ENCODE data around the gene VWA5A.
A peak's percentile ranks its signal among the peaks of the same experiment; 100 is the strongest.
"Not testable (repeated sequence)": the region's sequence is repeated elsewhere in the genome, so short reads cannot be mapped to it uniquely, and the experiment has no call there.

VWA5A gene

DNA sequence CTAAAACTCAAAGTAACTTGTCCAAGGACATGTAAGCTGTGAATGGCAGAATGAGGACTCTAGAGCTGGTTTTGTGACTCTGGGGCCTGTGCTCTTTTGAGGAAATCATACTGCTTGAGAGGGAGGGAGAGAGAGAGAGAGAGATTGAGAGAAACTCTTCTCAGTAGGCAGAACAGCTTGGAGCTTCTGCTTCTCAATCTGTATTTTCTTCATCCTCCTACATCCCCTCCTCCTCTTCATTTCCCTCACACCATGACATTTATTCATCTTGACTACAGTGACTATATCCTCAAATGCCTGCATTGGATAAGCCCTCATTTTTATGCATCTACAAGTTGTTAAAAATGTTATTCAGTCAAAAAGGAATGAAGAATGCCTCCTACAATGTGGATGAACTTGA, 44.2 kb downstream of the VWA5A start:
- Histone ChIP-seq H2AFZ (ENCODE audit: low read depth, low read length) (no peak overlapping the region), H3K36me3 (ENCODE audit: insufficient read depth, low read length) (no peaks in the 10 kb centered on the region), H3K27me3 (ENCODE audit: insufficient read depth, low read length) (no peaks in the 10 kb centered on the region), H3K9me3 (ENCODE audit: low read length) (no peaks in the 10 kb centered on the region), H3K4me1 (ENCODE audit: insufficient read depth, low read length) (no peaks in the 10 kb centered on the region), H3K4me3 (ENCODE audit: low read length) (no peak overlapping the region)

GRCh38 chr11:124160986-124161385, 45.7 kb downstream of the VWA5A start:
- Histone ChIP-seq H3K9me3 (ENCODE audit: low read length) (no peaks in the 10 kb centered on the region), H2AFZ (ENCODE audit: low read depth, low read length) (no peak overlapping the region), H3K27me3 (ENCODE audit: insufficient read depth, low read length) (no peaks in the 10 kb centered on the region), H3K36me3 (ENCODE audit: insufficient read depth, low read length) (no peaks in the 10 kb centered on the region), H3K4me3 (ENCODE audit: low read length) (no peak overlapping the region), H3K4me1 (ENCODE audit: insufficient read depth, low read length) (no peaks in the 10 kb centered on the region)

DNA sequence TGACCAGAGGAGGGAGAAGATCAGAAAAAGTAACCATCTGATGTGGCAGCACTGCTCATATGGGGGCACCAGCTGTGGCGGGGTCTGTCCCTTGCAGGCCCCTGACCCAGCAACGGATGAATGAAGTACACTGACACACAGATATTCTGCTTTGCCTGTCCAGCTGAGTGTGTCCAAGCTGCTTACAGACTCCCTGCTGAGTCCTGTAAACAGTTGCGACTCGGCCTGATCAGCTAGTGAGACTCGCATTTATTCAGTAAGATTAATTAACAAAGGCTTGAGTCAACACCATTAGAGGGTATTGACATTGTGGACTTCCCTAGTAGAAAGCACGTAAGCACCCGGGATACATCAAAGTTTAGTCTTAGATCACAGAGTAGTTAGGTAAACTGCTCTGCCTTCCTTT, 52.6 kb downstream of the VWA5A start:
- H3K4me3 ChIP-seq (ENCODE audit: low read length) = no peak overlapping the region
- no peak overlapping the region for H2AFZ ChIP-seq (ENCODE audit: low read depth, low read length)
- peaks cover 7% of the 10 kb centered on the region for H3K4me1 ChIP-seq (ENCODE audit: insufficient read depth, low read length)
- H3K36me3 ChIP-seq (ENCODE audit: insufficient read depth, low read length) = no peaks in the 10 kb centered on the region
- H3K9me3 ChIP-seq (ENCODE audit: low read length) = no peaks in the 10 kb centered on the region
- H3K27me3 ChIP-seq (ENCODE audit: insufficient read depth, low read length) = no peaks in the 10 kb centered on the region

GRCh38 chr11:124168796-124169195, 53.5 kb downstream of the VWA5A start:
- no peak overlapping the region for H3K4me3 ChIP-seq (ENCODE audit: low read length)
- H3K27me3 ChIP-seq (ENCODE audit: insufficient read depth, low read length) = no peaks in the 10 kb centered on the region
- no peak overlapping the region for H2AFZ ChIP-seq (ENCODE audit: low read depth, low read length)
- H3K4me1 ChIP-seq (ENCODE audit: insufficient read depth, low read length) = peaks cover 15% of the 10 kb centered on the region
- no peaks in the 10 kb centered on the region for H3K9me3 ChIP-seq (ENCODE audit: low read length)
- H3K36me3 ChIP-seq (ENCODE audit: insufficient read depth, low read length) = no peaks in the 10 kb centered on the region

DNA sequence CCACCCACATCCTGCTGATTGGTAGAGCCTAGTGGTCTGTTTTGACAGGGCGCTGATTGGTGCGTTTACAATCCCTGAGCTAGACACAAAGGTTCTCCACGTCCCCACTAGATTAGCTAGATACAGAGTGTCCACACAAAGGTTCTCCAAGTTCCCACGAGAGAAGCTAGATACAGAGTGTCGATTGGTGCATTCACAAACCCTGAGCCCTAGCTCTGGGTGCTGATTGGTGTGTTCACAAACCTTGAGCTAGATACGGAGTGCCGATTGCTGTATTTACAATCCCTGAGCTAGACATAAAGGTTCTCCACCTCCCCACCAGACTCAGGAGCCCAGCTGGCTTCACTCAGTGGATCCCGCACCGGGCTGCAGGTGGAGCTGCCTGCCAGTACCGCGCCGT, 55.1 kb downstream of the VWA5A start:
- H3K4me1 ChIP-seq (ENCODE audit: insufficient read depth, low read length) = peaks cover 22% of the 10 kb centered on the region
- H3K4me3 ChIP-seq (ENCODE audit: low read length); H3K9me3 ChIP-seq (ENCODE audit: low read length); H3K27me3 ChIP-seq (ENCODE audit: insufficient read depth, low read length); H2AFZ ChIP-seq (ENCODE audit: low read depth, low read length); H3K36me3 ChIP-seq (ENCODE audit: insufficient read depth, low read length): not testable (repeated sequence)

GRCh38 chr11:124170801-124171586, 55.7 kb downstream of the VWA5A start:
- H3K27me3 ChIP-seq (ENCODE audit: insufficient read depth, low read length) = no peaks in the 10 kb centered on the region
- H3K9me3 ChIP-seq (ENCODE audit: low read length) = no peaks in the 10 kb centered on the region
- H3K4me3 ChIP-seq (ENCODE audit: low read length) = no peak overlapping the region
- H3K36me3 ChIP-seq (ENCODE audit: insufficient read depth, low read length) = no peaks in the 10 kb centered on the region
- H2AFZ ChIP-seq (ENCODE audit: low read depth, low read length) = no peak overlapping the region
- H3K4me1 ChIP-seq (ENCODE audit: insufficient read depth, low read length) = peaks cover 22% of the 10 kb centered on the region

- no peak overlapping the region for H3K4me3 ChIP-seq (ENCODE audit: low read length)
- H3K36me3 ChIP-seq (ENCODE audit: insufficient read depth, low read length) = no peaks in the 10 kb centered on the region
- no peaks in the 10 kb centered on the region for H3K9me3 ChIP-seq (ENCODE audit: low read length)
- H3K4me1 ChIP-seq (ENCODE audit: insufficient read depth, low read length) = peaks cover 22% of the 10 kb centered on the region
- no peak overlapping the region for H2AFZ ChIP-seq (ENCODE audit: low read depth, low read length)
- H3K27me3 ChIP-seq (ENCODE audit: insufficient read depth, low read length) = no peaks in the 10 kb centered on the region
These were observed 56.9 kb downstream of the VWA5A start for GRCh38 chr11:124172101-124172500.

GRCh38 chr11:124172599-124172998, 57.3 kb downstream of the VWA5A start:
- H3K4me3 ChIP-seq (ENCODE audit: low read length) = no peak overlapping the region
- peaks cover 19% of the 10 kb centered on the region for H3K4me1 ChIP-seq (ENCODE audit: insufficient read depth, low read length)
- H2AFZ ChIP-seq (ENCODE audit: low read depth, low read length) = no peak overlapping the region
- H3K9me3 ChIP-seq (ENCODE audit: low read length) = no peaks in the 10 kb centered on the region
- H3K36me3 ChIP-seq (ENCODE audit: insufficient read depth, low read length) = no peaks in the 10 kb centered on the region
- no peaks in the 10 kb centered on the region for H3K27me3 ChIP-seq (ENCODE audit: insufficient read depth, low read length)

DNA sequence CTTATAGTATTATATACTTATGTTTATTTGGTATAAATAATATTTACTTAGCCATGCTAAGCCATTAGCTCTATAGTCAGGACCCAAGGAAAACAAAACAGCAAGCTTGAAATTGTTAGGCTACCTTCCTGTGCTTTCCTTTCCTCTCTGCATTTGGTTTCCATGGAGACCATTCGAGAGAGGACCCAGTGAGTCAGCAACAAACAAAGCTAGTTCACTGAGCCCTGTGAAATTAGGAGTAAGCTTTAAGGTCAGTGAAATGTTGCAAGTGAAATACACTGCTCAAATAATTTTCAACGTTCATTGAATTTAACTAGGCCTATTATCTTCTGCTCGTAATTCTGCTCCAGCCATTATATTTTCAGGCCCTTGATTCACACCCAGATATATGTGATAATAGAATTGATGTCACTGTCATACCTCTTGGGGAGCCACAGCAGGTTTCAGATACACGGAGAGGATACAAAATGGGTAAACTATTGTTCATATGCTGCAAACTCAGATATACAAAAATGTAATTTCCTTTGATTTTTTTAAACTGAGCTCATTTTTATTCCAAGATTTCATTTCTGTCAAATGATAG, 58.8 kb downstream of the VWA5A start:
- Histone ChIP-seq H3K36me3 (ENCODE audit: insufficient read depth, low read length) (no peaks in the 10 kb centered on the region), H3K27me3 (ENCODE audit: insufficient read depth, low read length) (no peaks in the 10 kb centered on the region), H3K4me1 (ENCODE audit: insufficient read depth, low read length) (peaks cover 15% of the 10 kb centered on the region), H2AFZ (ENCODE audit: low read depth, low read length) (no peak overlapping the region), H3K4me3 (ENCODE audit: low read length) (peak overlapping the region; percentile 6), H3K9me3 (ENCODE audit: low read length) (no peaks in the 10 kb centered on the region)

DNA sequence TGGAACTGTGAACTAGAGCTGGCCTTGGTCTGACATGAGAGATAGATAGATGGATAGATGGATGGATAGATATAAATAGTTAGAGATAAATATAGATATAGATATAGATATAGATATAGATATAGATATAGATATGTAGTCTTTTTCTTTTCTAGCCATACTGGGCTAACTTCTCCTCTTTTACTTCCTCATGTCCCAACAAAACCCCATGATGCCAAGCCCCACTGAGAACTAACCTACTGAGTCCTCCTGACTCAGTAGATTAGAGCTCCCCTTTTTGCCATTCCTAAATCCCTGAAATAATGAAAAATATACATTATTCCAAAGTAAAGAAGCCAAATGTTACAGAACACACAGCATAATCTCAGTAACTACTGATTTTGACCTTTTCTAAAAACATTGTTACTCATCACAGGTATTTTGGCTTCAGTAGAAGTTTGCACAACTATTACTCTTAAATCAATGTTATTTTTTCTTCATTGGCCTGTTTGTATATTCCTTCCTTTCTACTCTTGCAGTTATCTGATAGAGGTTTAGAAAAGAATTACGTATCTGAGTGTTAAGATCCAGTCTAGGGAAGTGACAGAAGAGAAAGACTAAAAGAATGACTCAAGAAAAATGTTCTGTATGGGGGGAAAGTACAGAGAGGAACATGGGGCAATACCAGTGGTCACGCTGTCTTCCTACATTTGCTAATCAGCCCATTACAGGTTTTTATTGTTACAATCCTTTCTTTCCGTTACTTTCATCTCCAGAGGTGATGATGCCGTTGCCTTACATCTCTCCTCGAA, 61.9 kb downstream of the VWA5A start:
- H3K9me3 ChIP-seq (ENCODE audit: low read length) = peaks cover 2% of the 10 kb centered on the region
- no peaks in the 10 kb centered on the region for H3K27me3 ChIP-seq (ENCODE audit: insufficient read depth, low read length)
- peaks cover 15% of the 10 kb centered on the region for H3K4me1 ChIP-seq (ENCODE audit: insufficient read depth, low read length)
- H2AFZ ChIP-seq (ENCODE audit: low read depth, low read length) = no peak overlapping the region
- no peaks in the 10 kb centered on the region for H3K36me3 ChIP-seq (ENCODE audit: insufficient read depth, low read length)
- H3K4me3 ChIP-seq (ENCODE audit: low read length) = no peak overlapping the region

GRCh38 chr11:124179310-124179709, 64.1 kb downstream of the VWA5A start:
- Histone ChIP-seq H3K4me3 (ENCODE audit: low read length) (no peak overlapping the region), H2AFZ (ENCODE audit: low read depth, low read length) (no peak overlapping the region), H3K27me3 (ENCODE audit: insufficient read depth, low read length) (no peaks in the 10 kb centered on the region), H3K9me3 (ENCODE audit: low read length) (peaks cover 2% of the 10 kb centered on the region), H3K4me1 (ENCODE audit: insufficient read depth, low read length) (peaks cover 3% of the 10 kb centered on the region), H3K36me3 (ENCODE audit: insufficient read depth, low read length) (no peaks in the 10 kb centered on the region)

GRCh38 chr11:124183068-124183467, 67.8 kb downstream of the VWA5A start, which contains the start of gene OR10D3:
OR10D3 (plus strand) TSS chr11:124183345; CDS start chr11:124185270, 1,925 bp downstream.
- Histone ChIP-seq H2AFZ (ENCODE audit: low read depth, low read length) (no peak within 1 kb of the TSS), H3K4me3 (ENCODE audit: low read length) (no peak within 1 kb of the TSS), H3K27me3 (ENCODE audit: insufficient read depth, low read length) (no peaks in the 10 kb centered on the region), H3K9me3 (ENCODE audit: low read length) (peaks cover 2% of the 10 kb centered on the region), H3K36me3 (ENCODE audit: insufficient read depth, low read length) (no peaks in the 10 kb centered on the region), H3K4me1 (ENCODE audit: insufficient read depth, low read length) (no peaks in the 10 kb centered on the region)

Data from neuron (in vitro differentiated cells).